HG02759 (cell line): ENCODE data around the gene SEPTIN3.

Experiments
- ATAC-seq: cut with Tn5 transposase; IDR thresholded peaks from one replicate; pipeline ENCODE4 v1.9.1; 2021; ENCODE audit warnings: mild to moderate bottlenecking, moderate library complexity; ENCODE audit not compliant: unreplicated experiment

Gene SEPTIN3

DNA sequence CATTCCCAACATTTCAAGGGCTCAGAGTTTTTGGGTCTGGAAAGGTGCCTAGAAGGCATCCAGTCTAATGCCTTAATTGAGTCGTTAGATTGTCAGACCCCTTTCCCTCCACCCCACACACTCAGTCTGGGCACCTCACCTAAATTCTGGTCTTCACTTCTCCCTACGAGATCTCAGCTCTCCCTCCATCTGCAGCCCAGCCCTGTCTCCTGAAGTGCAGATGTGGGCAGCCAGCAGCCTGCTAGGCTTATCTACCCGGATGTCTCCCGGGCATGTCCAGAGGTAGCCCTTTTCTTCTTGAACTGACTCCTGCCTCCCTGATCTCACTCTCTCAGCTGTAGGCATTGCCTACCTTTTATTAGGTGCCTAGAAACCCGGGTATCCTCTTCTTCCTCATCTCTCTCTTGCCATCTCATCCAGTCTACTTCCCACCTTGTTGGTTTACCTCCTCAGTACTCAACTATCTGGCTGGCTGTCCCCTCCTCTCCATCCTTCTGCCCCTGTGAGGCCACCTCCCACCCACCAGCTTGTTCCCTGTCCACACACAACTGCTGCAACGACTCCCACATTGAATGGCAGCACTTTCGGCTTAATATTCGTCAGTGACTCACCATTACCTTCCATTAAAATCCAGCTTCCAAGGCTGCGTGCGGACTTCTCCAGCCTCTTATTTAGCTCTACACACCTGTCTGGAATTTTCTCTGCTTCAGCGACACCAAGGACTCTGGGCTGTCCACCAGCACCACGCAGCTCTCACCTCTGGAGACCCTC is 6.2 kb downstream of the SEPTIN3 start:
- ATAC-seq = no peak

DNA sequence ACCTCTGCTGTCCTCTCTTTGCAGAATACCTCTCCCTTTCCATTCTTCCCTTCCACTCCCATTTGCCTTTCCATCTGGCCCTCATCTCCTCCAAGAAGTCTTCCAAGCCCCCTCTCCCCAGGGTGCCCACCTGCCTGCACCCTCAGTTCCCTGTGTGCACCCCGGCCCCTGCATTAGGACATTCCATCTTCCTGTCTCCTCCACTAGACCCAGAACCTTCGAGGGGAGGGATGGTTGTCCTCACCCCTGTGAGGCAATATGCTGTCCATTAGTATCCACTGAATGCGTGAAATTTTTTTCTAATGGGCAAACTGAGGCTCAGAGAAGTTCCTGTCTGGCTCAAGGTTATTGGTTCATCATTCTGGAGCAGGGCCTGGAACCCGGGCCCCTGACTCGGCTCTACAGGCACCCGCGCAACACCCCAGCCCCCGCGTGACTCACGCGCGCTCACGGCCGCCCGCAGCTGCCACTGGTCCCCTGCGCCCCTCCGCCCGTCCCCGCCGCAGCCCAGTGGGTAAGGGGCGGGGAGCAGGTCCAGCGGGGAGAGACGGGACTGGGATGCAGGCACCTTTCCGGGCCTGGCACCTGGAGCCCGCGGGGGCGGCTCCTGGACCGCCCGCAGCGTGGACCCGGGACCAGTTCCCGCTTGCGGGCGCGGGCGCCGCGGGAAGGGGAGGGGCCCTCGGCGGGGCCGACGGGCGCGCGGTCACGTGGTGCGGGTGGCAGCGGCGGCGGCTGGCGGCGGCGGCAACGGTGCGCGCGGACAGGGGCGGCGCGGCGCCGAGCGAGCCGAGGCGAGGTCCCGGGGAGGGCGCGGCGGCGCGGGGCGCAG is 7.0 kb downstream of the SEPTIN3 start:
- no peak for ATAC-seq

DNA sequence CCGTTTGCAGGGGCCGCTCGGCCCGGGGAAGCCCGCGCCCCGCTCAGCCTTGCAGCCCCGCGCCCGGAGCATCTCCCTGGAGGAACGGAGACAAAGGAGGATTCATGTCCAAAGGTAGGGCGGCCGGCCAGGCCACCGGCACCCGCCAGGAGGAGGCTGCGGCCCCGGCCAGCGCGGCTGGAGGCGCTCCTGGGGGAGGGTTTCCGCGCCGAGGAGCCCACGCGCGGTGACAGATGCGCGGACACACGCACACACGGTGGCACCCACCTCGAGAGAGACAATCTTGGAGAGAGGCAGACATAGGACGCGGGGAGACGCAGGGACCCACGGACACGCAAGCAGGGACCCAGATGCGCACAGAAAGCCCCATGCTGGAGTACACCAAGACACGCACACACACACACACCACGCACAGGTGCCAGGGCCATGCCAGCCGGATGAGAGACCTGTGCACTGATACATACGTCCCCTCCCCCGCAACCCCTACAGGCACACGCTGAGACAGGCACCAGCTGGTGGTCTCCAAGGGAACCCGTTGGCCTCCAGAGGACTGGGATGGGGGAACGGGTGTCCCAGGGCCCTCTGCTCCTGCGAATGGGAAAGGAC is 7.8 kb downstream of the SEPTIN3 start:
- no peak for ATAC-seq

DNA sequence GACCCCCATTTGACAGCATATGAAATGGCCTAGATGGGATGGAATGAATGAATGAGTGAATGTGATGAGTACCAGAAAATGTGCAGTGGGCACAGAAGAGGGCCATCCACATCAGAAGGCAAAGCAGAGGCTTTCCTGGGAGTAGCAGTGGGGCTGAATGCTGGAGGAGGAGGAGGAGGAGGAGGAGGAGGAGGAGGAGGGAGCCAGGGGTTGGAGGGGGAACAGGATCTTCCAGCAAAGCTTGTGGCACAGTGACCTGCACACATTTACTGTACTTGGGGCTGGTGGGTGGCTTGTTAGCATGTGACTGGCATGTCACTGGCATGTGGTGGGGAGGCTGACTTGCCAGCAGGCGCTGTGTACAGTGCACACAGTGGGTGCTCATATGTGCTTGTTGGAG is 9.5 kb downstream of the SEPTIN3 start:
- ATAC-seq = no peak

DNA sequence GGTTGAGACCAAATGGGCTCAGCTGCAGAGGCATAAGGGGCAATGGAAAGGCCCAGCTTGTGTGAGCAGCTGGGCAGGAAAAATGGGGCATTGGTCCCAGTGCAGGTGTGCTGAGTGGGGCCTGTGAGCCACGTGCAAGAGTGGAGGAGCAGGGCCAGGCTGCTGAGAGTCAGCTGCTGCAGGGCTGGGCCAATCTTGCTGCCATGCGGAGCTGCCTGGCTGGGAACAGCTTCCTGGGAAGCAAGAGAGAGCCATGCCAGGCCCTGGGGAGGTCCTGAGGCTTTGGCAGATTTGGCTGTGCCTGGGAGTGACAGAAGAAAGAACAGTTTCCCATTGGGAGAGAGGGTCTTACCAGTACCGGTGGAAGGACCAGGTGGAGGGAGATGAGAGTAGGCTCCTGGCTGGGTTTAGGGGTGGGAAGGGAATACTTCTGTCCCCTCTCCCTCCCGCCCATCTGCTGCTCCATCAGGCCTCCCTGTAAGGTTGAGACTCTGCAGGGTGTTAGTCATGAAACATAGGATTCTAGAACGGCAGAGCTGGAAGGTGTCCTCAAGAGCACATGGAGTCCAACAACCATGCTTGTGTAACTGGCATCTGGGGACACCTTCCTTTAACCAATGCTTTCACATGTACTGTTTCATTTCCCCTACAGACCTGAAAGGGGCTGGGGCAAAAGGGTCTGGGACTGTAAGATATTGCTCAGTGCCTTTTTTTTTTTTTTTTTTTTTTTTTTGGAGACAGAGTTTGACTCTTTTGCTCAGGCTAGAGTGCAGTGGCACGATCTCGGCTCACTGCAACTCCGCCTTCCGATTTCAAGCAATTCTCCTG is 10.4 kb downstream of the SEPTIN3 start:
- ATAC-seq = no peak

DNA sequence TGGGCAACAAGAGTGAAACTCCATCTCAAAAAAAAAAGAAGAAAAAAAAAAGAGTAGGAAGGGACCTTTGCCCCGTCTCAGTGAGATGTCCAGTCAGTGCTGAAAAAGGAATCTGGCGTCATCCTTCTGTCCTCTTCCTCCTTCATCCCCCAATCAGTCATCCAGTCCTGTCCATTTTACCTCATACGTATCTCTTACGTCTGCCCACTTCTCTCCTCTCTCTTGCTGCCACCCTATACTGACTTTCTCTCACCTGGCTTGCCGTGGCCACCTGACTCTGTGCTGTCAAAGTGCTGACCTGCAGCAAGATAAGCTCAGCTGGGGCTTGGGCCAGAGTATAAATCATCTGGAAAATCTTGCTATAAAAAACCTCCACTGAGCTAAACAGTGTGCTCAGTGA is 13.6 kb downstream of the SEPTIN3 start:
- ATAC-seq = no peak

DNA sequence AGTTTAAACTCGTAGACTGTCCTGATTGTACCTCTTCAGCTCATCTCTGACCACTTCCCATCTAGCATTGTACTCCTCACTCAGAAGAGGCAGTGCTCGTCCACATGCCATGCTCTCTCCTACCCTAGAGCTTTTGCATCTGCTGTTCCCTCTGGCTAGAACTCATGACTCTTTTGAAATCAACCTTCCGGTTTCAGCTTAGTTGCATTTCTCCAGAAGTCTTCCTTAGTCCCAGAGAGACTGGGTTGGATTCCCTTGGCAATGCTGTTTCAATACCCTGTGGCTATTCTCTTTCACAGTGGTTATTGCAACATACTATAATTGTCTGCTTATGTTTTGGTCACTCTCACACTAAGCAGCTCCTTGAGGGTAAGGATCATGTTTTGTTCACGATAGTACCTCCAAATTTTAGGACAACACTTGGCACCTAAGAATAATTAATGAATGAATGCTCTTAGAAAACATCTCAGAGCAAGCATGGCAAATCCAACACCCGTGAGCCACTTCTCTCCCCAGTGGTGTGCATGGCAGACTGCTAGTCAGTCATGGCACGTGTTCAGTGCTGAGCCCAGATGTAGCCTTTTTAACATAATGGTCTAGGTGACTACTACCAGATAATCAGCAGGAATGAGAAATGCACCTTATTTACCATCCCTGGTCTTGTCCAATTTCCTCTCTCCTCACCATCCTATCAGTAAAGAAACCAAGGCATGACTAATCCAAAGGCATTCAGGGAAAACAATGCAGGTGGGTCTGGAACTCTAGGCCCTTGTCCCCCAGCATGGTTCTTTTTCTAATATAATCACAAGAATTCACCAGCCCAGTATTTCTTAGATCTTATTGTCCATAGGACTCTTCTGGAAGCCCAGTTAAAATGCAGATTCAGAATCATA is 14.5 kb downstream of the SEPTIN3 start:
- ATAC-seq = no peak

DNA sequence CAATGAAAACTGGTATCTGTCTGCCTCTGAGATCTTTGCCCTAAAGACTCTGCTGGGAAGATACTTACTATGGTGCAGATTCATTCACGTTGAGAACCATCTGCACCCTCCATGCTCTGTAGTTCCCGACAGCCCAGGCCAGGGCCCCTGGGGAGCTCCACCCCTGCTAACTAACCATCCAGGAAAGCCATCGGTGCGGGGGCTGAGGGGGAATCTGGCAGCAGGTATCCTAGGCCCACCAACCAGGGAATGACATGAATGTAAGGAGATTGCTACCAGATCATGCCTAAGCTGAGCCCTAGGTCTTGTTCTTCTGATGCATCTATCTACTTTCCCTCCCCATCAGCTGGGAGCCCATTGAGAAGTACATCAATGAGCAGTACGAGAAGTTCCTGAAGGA is 18.0 kb downstream of the SEPTIN3 start:
- no peak for ATAC-seq

DNA sequence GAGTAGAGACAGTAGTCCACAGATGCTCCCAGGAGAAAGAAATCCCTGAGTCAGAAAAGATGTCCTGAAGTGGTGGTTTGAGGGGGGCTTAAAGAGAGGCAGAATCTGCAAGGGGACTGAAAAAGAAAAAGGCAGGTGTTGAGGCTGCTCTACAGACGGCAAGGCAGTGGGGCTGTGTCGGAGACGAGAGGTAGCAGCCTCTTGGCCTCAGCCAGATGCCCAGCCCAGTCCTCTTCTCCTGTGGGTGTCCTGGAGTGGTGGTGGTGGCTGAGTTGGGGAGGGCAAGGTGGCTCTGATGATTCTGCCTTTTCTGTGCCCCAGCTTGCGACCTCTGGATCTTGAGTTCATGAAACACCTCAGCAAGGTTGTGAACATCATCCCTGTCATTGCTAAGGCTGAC is 20.0 kb downstream of the SEPTIN3 start:
- no peak for ATAC-seq

DNA sequence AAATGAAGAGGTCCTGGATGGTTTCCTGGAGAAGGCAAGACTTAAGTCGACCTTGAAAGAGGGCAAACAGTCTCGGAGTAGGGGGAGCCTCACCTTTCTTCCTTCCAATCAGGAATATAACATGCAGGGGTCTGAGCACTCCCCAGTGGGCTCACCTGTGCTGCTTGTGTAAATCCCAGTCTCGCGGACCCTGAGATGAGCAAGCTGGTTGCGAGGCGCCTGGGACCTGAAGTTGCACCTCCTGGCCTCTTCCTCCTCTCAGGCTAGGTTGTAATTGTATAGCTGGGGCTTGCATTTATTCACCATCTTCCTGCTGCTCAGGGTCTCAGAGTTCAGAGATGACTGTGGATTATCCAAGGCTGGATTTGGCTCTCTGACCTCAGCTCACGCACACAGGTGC is 21.9 kb downstream of the SEPTIN3 start:
- no peak for ATAC-seq

DNA sequence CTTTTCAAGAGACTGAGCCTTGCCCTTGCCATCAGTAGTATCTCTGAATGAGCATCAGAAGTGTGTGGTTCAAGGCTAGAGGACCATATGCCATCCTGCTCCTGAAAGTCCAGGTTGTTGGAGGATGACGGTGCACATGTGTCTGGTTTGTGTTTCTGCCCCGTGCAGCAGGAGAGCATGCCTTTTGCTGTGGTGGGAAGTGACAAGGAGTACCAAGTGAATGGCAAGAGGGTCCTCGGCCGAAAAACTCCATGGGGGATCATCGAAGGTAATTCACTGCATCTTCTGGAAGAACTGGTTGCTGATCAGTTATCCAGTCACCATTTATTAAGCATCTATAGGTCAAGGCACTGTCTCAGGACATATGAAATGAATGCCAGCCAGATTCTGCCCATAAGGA is 23.3 kb downstream of the SEPTIN3 start:
- ATAC-seq = no peak

DNA sequence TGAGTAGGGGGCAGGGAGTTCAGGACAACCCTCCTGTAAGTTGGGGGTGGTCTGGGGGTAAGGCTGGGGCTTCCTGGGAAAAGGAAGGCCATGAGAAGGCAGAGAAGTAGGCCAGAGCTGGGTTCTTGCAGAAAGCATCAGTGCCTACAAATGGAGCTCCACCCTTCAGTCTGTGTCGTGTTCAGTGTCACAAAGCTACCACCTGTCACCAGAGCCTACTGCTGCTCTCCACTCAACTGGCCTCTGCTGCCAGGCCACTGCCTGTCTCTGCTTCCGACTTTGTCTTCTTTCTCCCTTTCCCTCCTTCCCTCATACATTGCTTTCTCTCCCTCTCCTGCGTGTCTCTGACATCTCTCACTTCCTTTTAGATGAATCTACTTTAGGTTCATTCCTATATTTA is 26.0 kb downstream of the SEPTIN3 start:
- ATAC-seq = no peak

DNA sequence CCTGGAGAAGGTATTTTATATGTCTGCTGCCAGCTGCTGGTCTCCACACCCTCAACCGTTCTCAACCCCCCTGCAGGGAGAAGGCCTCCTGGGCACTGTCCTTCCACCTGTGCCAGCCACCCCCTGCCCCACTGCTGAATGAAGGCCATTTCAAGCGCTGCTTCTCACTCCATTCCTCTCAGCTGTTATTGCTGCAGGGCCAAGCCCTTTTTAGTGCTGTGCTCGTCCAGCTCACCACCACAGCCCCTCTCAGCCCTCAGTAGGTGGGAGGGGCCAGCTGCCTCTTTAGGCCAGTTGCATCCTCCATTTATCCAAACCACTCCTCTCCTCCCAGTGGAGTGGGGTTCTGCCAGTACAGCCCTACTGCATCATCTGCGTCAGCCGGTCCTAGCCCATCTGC is 27.6 kb downstream of the SEPTIN3 start:
- no peak for ATAC-seq

DNA sequence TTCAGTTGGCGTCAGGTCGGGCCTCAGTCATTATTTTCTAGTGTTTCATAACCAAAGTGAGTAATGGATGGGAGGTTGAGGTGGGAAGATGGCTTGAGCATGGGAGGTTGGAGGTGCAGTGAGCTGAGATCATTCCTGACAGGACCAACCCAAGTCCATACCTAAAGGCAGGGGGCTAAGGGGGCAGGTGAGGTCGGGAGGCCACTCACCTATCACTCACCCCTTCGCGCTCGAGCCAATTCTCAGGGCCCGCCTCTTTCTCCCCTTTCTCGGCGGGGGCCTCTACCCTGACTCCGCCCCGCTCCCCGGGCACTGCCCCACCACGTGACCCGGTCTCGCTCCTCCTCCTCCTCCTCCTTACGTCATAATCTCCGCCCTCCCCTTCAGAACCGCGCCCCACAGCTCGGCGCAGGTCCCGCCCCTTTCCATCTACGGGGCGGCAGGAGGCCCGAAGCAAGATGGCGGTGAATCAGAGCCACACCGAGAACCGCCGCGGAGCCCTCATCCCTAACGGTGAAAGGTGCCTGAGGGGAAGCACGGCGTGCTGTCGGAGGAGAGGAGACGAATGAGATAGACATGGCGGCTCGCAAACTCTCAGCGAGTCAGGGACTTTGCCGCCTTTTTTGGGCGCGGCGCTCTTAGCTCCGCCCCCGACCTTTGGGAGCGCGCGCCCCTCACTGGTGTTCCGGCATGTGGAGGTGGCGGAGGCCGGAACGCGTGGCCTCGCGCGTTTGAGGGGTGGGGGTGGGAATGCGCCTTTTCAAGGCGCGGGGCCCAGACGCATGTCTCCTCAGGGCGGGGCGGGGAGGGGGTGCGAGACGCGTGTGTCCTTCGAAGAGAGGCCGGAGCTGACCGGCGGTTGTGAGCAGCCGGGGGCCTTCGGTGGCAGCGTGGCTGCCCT is 29.4 kb downstream of the SEPTIN3 start, which contains the start of gene WBP2NL:
Gene WBP2NL, plus strand, starts transcription at position 428 of the 901 bp plus-strand sequence. Its CDS starts 31 bp downstream, at position 459.
- peak; percentile 83 for ATAC-seq

DNA sequence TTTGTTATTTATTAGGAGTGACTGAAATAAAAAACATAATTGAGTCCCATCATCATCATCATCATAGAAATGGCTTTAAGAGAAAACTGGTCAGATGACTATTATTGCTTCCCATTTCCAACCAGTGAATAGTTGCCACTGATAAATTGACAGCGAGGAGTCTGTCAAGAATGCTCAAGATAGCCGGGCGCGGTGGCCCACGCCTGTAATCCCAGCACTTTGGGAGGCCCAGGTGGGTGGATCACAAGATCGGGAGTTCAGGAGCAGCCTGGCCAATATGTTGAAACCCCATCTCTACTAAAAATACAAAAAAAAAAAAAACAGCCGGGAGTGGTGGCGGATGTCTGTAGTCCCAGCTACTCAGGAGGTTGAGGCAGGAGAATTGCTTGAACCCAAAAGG is 31.2 kb downstream of the SEPTIN3 start:
- ATAC-seq = no peak

DNA sequence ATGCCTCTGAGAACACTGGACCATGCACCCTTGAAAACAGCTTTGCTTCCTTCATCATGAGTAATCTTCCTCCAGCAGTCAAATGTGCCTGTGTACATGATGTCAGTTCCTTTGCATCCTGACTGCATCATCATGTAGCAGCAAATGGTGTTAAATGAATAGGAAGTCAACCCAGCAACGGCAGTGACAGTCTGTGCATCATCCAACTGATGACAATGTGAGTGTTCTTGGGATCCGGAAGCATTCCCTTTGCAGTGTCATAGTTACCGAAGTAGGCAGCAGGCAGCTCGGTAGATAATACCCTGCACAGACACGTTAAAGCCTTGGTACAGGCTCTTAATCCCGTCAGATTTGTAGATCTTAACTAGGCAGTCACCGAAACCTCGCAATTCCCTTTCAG is 31.9 kb downstream of the SEPTIN3 start:
- ATAC-seq = no peak

DNA sequence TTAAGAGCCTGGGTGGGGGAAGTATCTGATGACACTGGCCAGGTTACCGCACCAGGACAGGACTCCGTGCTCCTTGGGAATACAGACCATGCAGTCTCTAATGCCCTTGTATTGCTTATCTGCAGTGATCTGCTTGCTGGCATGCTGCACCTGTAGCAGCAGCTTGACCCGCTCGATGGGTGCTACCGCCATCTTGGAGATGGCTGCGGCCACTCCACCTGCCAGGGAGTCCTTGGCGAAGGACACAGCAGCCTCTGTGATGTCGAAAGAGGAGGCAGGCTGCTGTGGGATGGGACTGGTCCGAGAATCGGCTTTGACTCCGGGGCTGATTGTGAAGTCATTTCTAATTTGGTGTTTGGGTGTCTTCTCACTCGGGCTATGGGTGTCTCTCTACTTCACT is 32.5 kb downstream of the SEPTIN3 start:
- no peak for ATAC-seq

DNA sequence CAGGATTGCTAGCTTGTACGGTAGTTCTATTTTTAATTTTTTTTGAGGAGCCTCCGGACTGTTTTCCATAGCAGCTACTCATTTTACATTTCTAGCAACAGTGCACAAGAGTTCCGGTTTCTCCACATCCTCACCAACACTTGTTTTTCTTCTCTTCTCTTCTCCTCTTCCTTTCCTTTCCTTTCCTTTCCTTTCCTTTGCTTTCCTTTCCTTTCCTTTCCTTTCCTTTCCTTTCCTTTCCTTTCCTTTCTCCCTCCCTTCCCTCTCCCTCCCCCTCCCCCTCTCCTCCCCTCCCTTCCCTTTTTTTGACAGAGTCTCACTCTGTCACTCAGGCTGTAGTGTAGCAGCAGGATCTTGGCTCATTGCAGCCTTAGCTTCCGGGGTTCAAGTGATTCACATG is 38.7 kb downstream of the SEPTIN3 start:
- no peak for ATAC-seq

DNA sequence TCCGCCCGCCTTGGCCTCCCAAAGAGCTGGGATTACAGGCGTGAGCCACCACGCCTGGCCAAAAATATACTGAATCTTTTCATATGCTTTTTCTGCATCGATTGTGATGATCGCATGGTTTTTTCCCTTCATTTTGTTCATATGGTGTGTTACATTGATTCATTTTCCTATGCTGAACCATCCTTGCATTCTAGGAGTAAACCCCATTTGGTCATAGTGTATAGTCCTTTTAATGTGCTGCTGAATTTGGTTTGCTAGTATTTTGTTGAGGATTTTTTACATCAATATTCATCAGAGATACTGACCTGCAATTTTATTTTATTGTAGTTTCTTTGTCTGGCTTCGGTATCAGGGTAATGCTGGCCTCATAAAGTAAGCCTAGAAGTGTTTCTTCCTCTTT is 41.5 kb downstream of the SEPTIN3 start:
- no peak for ATAC-seq
